Tongue (tissue), 2 donors: ENCODE results near the gene MUC20. TPM values are rescaled to one million over a fixed set of nuclear protein-coding genes. Genes with fewer than 3 reads are reported as not detected.
A peak's percentile ranks its signal among the peaks of the same experiment; 100 is the strongest.
"Not testable (repeated sequence)": the region's sequence is repeated elsewhere in the genome, so short reads cannot be mapped to it uniquely, and the experiment has no call there.

Experiments used
- DNase-seq: peaks from one replicate; pipeline ENCODE4 v3.0.0-alpha.2; 2015
- total RNA-seq: library from RNA; depleted of rRNA; stranded (reverse); fragments of >200 nt; gene quantifications from one replicate; pipeline ENCODE4 v1.2.3, GENCODE V29; 2014

The MUC20 gene
- total RNA-seq, 1 donor from 2014 or later = 11.5 TPM

GRCh38 chr3:195710126-195710905 is 10.5 kb upstream of the MUC20 start:
- DNase-seq = not testable (repeated sequence)

GRCh38 chr3:195711091-195711812 is 9.5 kb upstream of the MUC20 start:
- DNase-seq = not testable (repeated sequence)

GRCh38 chr3:195711813-195712534 is 8.8 kb upstream of the MUC20 start:
- no peak for DNase-seq

GRCh38 chr3:195712535-195712910 is 8.3 kb upstream of the MUC20 start:
- DNase-seq = not testable (repeated sequence)

- not testable (repeated sequence) for DNase-seq
These were observed 7.6 kb upstream of the MUC20 start for GRCh38 chr3:195713150-195713549.

- no peak for DNase-seq
These were observed 6.3 kb upstream of the MUC20 start for GRCh38 chr3:195714380-195715011.

- no peak for DNase-seq
These were observed 5.6 kb upstream of the MUC20 start for GRCh38 chr3:195715134-195715533.

- no peak for DNase-seq
These were observed 5.1 kb upstream of the MUC20 start for GRCh38 chr3:195715583-195716266.

- no peak for DNase-seq
These were observed 3.4 kb upstream of the MUC20 start for GRCh38 chr3:195717416-195717815.

GRCh38 chr3:195717852-195718476 is 2.8 kb upstream of the MUC20 start:
- no peak for DNase-seq

GRCh38 chr3:195718477-195718984 is 2.2 kb upstream of the MUC20 start:
- DNase-seq = no peak

GRCh38 chr3:195719514-195720254 is 1.1 kb upstream of the MUC20 start:
- not testable (repeated sequence) for DNase-seq

- not testable (repeated sequence) for DNase-seq
These were observed 1.6 kb downstream of the MUC20 start for GRCh38 chr3:195722139-195722995.

GRCh38 chr3:195722996-195723345 is 2.2 kb downstream of the MUC20 start:
- DNase-seq = not testable (repeated sequence)

GRCh38 chr3:195724363-195724762 is 3.6 kb downstream of the MUC20 start:
- DNase-seq = not testable (repeated sequence)

- DNase-seq = not testable (repeated sequence)
These were observed 5.3 kb downstream of the MUC20 start for GRCh38 chr3:195725916-195726740.

- peak; percentile 39 for DNase-seq
These were observed 6.9 kb downstream of the MUC20 start for GRCh38 chr3:195727606-195728195.

- DNase-seq = not testable (repeated sequence)
These were observed 8.0 kb downstream of the MUC20 start for GRCh38 chr3:195728789-195729188.
